GM08714 (cell line): Measurements from ENCODE around the gene CALD1.

Experiments used
- H3K4me3 ChIP-seq: fragments of 200-500 bp; sonication (Bioruptor generic); 2 replicates; pipeline ENCODE4 v1.5.1; 2014; ENCODE audit warnings: mild to moderate bottlenecking, low read length, inconsistent platforms
- ZNF274 ChIP-seq: IDR thresholded peaks from 2 replicates; pipeline ENCODE4 v1.6.1; 2012; ENCODE audit warnings: mild to moderate bottlenecking, low read depth, low read length

CALD1 gene

DNA sequence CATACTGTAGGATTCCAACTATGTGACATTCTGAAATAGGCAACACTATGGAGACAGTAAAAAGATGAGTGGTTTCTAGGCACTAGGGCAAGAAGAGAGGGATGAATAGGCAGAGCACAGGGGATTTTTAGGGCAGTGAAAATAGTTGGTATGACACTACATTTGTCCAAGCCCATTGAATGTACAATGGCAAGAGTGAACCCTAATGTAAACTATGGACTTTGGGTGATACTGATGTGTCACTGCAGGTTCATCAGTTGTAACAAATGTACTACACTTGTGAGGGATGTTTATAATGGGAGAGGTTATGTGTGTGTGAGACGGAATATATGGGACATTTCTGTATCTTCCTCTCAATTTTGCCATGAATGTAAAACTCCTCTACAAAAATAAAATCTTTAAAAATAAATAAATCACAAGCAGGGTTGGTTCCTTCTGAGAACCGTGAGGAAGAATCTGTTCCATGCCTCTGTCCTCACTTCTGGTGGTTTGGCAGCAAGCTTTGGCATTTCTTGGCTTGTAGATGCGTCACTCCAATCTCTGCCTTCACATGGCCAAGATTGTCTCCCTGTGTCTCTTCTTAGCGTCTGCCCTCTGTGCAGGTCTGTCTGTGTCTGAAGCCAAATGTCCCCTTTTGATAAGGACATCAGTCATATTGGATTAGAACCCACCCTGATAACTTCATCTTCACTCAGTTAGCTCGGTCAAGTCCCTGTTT lies 123.8 kb downstream of the CALD1 start:
- H3K4me3 ChIP-seq: no peak overlapping the region
- no peak for TF ChIP-seq ZNF274

DNA sequence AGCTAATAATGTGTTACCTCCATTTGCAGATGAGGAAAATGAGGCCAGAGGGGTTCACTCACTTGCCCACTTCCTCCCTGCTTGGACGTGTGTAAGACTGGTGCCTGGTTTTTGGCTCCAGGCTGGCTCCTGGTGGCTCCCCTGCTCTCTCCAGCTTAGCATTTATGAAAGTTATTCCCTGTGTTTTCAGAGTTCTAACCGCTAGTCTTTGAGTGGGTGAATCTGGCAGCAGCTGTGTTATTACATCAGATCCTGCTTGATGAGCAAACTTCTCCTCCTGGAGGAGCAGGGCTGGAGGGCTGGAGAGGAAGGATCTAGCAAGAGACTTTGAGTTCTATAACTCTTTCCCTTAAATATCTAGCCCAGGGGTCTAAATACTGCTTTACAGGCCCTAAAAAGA lies 125.9 kb downstream of the CALD1 start:
- H3K4me3 ChIP-seq: no peak overlapping the region
- no peak for TF ChIP-seq ZNF274

DNA sequence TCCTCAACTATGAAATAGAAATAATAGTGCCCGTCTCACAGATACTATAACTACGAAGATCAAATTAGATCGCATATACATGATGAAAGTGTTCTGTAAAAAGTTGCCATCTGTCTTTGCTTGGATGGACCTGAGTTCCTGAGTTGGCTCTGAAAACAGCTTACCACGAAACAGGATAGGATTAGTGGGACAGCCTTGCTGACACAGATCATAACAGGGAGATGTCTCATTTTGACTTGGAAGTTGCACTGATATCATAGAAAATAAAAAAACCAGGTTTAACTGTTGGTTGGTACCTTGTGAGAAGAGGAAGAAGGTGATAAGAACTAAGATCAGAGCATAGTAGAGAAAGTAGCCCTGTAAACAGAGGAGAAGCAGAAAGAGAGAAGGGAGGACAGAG lies 127.6 kb downstream of the CALD1 start:
- no peak overlapping the region for H3K4me3 ChIP-seq
- no peak for TF ChIP-seq ZNF274

DNA sequence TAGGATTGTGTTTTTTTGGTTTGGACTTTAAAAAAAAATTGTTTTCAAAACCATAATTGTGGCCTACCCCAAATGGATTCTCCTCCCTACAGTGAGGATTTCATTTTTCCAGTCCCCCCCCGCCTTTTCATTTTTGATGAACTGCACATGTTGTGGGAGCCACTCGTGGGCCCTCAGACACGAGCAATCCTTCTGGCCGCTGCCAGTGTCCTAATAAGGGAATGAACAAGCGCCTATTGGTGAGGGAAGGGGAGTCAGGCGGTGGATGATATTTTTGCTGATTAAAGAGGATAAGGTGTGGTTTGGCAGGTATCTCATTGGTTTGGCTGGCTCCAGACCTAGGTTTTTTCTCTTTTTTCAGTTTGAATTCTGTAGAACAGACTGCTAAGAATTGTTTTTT lies 128.2 kb downstream of the CALD1 start:
- no peak overlapping the region for H3K4me3 ChIP-seq
- TF ChIP-seq ZNF274: no peak

DNA sequence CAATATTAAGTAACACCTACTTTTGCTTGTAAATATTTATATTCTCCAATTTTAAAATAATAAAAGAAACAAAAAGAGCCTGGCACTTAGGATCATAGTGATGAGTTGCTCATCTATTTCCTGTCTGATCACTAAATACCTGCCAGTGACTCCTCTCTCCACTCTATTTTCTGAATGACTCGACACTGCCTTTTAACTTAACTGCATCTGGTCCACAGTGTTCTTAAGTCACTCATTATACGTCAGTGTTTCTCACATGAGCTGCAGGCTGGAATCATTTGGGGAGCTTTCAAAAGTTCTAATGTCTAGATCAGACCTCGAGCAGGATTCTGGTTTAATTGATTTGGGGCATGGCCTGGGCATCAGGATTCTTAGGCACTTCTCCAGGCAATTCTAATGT lies 128.9 kb downstream of the CALD1 start:
- H3K4me3 ChIP-seq: no peak overlapping the region
- no peak for TF ChIP-seq ZNF274

DNA sequence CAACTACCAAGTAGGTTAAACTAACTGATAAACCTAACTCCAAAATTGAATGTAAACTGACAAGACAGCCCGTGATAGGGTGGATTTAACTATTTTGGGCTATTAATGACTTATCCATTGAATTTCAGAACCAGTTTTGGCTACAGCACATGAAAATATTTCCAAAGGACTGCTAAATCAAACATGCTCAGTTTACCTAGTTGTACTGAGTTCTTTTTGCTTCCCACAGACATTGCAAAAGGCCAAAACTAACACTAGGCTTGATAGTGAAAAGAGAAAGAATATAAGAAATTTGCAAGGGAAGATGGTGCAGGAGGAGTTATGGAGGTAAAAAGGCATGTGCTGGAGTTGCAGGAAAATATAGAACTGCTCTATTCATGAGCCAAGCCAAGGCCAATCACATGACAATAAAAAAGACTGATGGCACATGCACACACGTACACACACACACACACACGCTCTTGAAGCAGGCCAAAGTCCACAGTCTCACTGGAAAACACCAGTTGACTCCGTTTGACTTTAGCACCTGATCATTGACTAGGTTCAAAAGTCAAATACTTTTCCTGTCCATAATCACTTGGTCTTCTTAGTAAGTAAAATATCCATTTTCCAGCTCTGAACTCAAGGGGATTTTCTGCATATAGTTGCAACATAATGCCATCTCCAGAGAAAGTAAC lies 130.9 kb downstream of the CALD1 start:
- TF ChIP-seq ZNF274: no peak
- H3K4me3 ChIP-seq: no peak overlapping the region

DNA sequence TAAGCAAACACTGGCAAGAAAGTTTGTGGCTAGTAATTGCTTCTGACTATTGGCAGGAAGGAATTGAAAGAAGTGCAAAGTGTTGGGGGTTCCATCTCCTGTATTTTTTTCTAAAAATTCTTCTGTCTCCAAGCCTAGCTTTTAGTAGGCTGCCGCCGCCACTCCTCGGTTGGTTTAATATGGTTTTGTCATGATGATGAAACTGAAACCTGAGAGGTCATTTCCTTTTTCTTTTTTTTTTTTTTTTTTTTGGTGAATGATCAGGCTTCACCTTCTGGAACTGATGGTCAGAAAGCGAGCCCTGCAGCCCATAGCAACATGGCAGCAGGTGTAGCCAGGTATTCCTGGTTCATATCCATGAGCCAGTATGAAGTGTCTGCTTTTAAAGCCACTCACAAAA lies 131.5 kb downstream of the CALD1 start:
- H3K4me3 ChIP-seq: no peak overlapping the region
- TF ChIP-seq ZNF274: no peak

DNA sequence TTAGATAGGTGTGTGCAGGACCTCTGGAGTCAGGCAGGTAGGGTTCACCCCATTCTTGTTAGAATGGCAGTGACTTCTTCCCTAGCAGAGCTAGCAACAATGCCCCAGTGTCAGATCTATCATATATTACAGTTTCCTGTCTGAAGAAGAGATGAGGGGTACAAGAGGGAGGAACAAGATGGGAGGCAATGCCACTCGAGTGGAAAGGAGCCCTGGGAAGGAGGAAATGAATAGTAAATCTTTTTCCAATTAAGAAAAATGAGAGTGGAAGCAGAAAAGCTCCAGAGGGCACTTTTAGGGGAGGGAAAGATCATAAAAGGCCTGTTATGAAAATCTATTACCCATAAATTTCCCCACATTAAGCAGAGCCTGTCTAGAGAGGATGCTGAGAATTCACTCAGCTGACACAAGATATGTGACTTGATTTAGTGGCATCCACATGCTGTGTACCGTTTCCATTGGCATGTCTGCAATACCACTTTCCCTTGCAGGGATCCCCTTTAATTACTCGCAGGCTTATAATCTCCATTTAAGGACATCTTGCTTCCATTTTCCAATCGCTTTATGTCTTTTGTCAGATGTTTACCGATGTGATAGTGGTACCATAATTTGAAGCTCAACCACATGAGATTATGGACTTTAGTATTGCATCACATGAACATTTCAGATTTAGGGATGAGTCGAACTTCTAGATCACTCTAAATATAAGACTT lies 136.9 kb downstream of the CALD1 start:
- TF ChIP-seq ZNF274: no peak
- H3K4me3 ChIP-seq: no peak overlapping the region

DNA sequence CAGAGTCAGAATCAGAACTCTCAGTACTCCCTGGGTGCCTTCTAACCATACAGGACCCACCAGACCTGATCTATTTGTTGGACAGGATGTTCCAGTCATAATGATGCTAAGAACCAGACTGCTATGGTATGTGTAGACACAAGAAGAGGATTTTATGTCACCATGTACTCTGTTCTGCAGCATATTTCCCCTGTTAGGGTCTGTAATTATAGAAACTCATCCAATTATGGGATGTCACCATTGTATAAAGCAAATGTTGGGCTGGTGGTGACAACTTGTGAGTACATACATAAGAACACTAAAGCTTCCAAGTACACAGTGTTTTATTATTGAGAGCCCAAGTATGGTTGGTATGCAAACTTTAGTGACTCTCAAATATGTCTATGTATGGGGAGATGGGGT lies 139.8 kb downstream of the CALD1 start:
- H3K4me3 ChIP-seq: no peak overlapping the region
- no peak for TF ChIP-seq ZNF274

DNA sequence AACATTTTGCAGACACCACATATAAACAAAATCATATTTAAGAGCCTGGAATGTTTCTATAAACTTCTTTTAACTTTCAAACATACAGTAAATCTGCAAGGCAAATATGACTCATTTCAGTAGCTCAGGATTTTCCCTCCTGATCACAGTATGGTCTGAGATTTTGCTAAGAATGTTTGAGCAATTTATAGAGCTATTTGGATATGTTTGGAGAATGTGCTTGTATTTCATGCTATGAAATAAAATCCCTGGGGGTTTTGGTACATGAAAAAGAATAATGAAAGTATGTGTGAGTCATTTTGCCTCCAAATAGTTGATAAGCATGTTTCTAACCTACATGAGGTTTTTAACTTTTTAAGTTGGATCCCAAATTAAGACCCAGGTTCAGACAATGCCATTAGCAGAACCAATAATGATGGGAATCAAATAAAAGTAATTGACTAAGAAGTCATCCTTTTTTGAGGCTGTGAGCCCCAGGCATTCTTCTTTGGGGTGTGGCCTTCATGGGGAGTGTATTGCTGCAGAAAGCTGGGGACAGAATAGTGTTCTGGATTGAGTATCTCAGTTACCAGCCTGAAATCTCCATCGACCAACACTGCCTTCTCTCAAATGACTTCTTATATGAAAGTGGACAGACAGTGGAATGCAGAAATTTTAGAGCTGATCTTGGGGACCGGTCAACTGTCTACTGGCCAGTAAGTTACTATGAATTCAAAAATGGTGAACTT lies 140.8 kb downstream of the CALD1 start:
- H3K4me3 ChIP-seq: no peak overlapping the region
- TF ChIP-seq ZNF274: no peak

DNA sequence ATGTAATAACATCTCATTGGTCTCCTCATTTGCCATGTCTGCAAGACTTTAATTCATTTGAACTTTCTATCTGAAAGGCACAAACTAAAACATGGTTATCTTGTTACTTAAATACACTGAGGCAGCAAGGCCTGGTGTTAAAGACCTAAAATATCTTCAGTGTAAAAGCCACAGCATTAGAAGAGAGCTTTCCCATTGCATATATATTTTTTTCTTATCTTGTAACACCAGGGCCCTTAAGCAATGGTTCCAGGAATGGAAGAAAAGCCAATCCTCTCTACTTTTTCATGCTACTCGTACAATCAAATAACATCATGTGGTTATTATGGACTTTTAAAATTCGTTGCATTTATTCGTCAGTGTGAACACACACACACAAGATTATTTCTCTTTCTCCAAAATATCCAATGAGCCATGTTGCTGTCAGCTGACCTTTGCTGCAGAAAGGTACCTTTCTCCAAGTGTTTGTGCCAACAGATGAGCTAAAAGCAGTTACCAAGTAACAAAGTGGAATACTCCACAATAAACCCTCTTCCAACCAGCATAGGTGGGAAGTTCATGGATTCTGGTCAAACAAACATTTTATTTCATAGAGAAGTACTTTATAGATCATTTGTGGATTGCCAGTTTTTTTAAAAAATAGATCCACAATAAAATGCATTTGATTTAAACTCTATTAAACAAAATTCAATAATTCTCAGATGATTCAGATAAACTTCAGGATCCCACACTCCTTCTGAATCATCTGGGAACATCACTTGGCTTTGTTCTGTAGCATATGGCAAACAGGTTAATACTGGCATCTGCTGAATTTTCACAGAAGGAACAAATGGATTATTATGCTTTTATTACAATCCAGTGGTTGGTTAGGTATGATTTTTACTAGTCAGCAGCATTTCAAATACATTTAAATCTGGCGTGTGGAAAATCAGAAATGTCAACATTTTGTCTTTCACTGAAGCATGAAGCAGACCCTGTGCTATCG lies 143.6 kb downstream of the CALD1 start:
- no peak for TF ChIP-seq ZNF274
- no peak overlapping the region for H3K4me3 ChIP-seq

DNA sequence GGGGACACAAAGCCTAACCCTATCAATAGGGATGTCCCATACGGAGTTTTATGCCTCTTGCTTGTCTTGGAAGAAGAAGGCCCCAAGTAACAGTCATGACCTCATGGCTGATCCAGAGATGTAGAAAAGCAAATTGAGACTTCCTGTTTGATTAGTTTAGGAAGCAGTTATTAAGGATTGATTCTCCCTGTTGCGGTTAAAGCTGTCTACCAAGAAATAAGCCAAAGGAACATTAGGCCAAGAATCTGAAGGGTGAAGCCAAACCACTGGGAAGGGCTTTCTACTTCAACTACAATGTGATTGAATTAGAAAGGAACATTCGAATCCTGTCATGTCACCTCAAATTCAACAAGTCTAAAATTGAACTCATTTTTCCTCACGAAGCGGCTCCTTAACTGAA lies 146.3 kb downstream of the CALD1 start:
- no peak for TF ChIP-seq ZNF274
- H3K4me3 ChIP-seq: no peak overlapping the region

DNA sequence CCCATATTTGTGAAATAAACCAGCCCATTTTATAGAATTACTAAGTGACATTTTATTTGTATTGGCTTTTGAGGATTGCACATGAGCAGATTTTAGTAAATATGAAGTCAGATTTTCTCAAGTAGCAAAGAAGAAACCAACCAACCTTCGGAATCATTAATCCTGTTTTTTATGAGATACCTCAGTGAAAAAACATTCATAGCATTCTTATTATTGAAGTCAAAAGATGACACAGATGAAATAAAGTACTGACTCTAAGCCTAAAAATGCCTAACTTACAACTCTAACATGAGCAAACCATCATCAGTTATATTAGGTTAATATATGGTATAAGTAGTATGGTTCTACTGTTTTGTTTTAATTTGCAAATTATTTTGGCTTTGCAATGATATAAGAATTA lies 147.0 kb downstream of the CALD1 start:
- no peak for TF ChIP-seq ZNF274
- no peak overlapping the region for H3K4me3 ChIP-seq
